K562 (cell line): ENCODE measurements around the gene LCE7A. TPM values are rescaled to one million over a fixed set of nuclear protein-coding genes. Genes with fewer than 3 reads are reported as not detected.

Source experiments
- ATAC-seq: fragments of 200-7000 bp; cut with Tn5 transposase; 3 replicates; pipeline ENCODE4 v1.9.1; 2020; ENCODE audit warnings: moderate library complexity
- BruUV-seq: library from RNA; stranded (reverse); fragments of 400-500 nt; replicated peaks from 2 replicates; lab custom pipeline; 2021; lab: Mats Ljungman, UMichigan
- CTCF ChIA-PET: fragments of 300-600 bp; formaldehyde crosslinking; extraction: SDS; loops from one replicate; lab custom pipeline; 2021; ENCODE audit warnings: low intra/inter-chr PET ratio; lab: Yijun Ruan, JAX
- POLR2A ChIA-PET: fragments of 300-600, 350-650 bp; sonication (Branson Sonifier 250); formaldehyde crosslinking; extraction: SDS; loops from one replicate; lab custom pipeline; 2021; ENCODE audit warnings: antibody characterized with exemption, inconsistent platforms; lab: Yijun Ruan, JAX
- DNase-seq, 4 experiments: peaks; one replicate each; pipeline versions ENCODE4 v3.0.0 to v3.0.0-alpha.2; 2011 to 2018; ENCODE audit warnings: low spot score in 3 of 4, mixed read lengths in 3 of 4; ENCODE audit errors: extremely low read depth in 1 of 4
- FAIRE-seq: peaks from 2 replicates; lab custom pipeline; 2011; peaks lifted over from hg19 to GRCh38; lab: Jason Lieb, UNC
- H2AFZ ChIP-seq: 2 replicates; pipeline ENCODE4 v1.6.0; 2011; ENCODE audit warnings: low read depth, low read length, control low read depth, inconsistent platforms
- H3K27ac ChIP-seq: fragments of 200-600 bp; 3 replicates; pipeline ENCODE4 v1.8.0; 2011; ENCODE audit warnings: low read depth, mild to moderate bottlenecking, control low read depth, inconsistent platforms, low read length, moderate library complexity, mixed read lengths; ENCODE audit errors: extremely low read depth
- H3K27me3 ChIP-seq, 2 experiments: fragments of 300-600 bp in 1 of 2; 2 replicates in 1 of 2; 3 replicates in 1 of 2; pipeline versions ENCODE4 v1.6.0 to v1.8.0; 2011; ENCODE audit warnings: inconsistent platforms in 2 of 2, low read length in 2 of 2, mild to moderate bottlenecking in 1 of 2, mixed read lengths in 1 of 2, moderate library complexity in 1 of 2; ENCODE audit not compliant: control insufficient read depth in 2 of 2, insufficient read depth in 2 of 2
- H3K36me3 ChIP-seq: fragments of 300-600 bp; 3 replicates; pipeline ENCODE4 v1.8.0; 2011; ENCODE audit warnings: mild to moderate bottlenecking, low read length, inconsistent platforms; ENCODE audit not compliant: control insufficient read depth, insufficient read depth
- H3K4me1 ChIP-seq, 2 experiments: fragments of 200-600 bp in 1 of 2; replicated peaks in 1 of 2; 2 replicates in 1 of 2; 3 replicates in 1 of 2; pipeline versions ENCODE4 v1.5.1 to v1.8.0; 2011; ENCODE audit warnings: inconsistent platforms in 2 of 2, low read length in 2 of 2, mild to moderate bottlenecking in 1 of 2, mixed read lengths in 1 of 2, moderate library complexity in 1 of 2; ENCODE audit not compliant: control insufficient read depth in 2 of 2, insufficient read depth in 2 of 2
- H3K4me2 ChIP-seq: 2 replicates; pipeline ENCODE4 v1.6.1; 2011; ENCODE audit warnings: low read length, control low read depth, inconsistent platforms, mixed read lengths; ENCODE audit not compliant: insufficient read depth
- H3K4me3 ChIP-seq: fragments of 200-600 bp; sonication (generic), shearing (Covaris generic); 2 replicates; pipeline ENCODE4 v1.5.1; 2016; ENCODE audit warnings: control low read depth, inconsistent platforms
- H3K79me2 ChIP-seq: fragments of 200-600 bp; 3 replicates; pipeline ENCODE4 v1.8.0; 2011; ENCODE audit warnings: low read length, inconsistent platforms; ENCODE audit not compliant: control insufficient read depth, insufficient read depth
- H3K9ac ChIP-seq, 2 experiments: 2 replicates each; pipeline versions ENCODE4 v1.6.0 to v1.6.1; 2011; ENCODE audit warnings: low read depth in 2 of 2, low read length in 2 of 2, control low read depth in 1 of 2, inconsistent platforms in 1 of 2, mild to moderate bottlenecking in 1 of 2, mixed read lengths in 1 of 2; ENCODE audit not compliant: insufficient read depth in 1 of 2
- H3K9me1 ChIP-seq: one replicate; pipeline ENCODE4 v1.6.0; 2011; ENCODE audit warnings: inconsistent platforms, mild to moderate bottlenecking, low read length, moderate library complexity; ENCODE audit not compliant: control insufficient read depth, insufficient read depth
- H3K9me3 ChIP-seq: replicated peaks from 2 replicates; pipeline ENCODE4 v1.5.1; 2011; ENCODE audit warnings: low read depth, low read length, inconsistent platforms; ENCODE audit not compliant: control insufficient read depth, insufficient read depth
- H4K20me1 ChIP-seq: replicated peaks from 2 replicates; pipeline ENCODE4 v1.6.1; 2011; ENCODE audit warnings: low read length, inconsistent platforms, mixed read lengths; ENCODE audit not compliant: control insufficient read depth, insufficient read depth
- CXXC5 ChIP-seq: fragments of 250-450 bp; sonication (Bioruptor Pico); IDR thresholded peaks from 2 replicates; pipeline ENCODE4 v1.8.0; 2022; ENCODE audit warnings: inconsistent platforms, mild to moderate bottlenecking, moderate library complexity
- NR2C2 ChIP-seq, 2 experiments: fragments of 200-800 bp in 1 of 2; sonication (Bioruptor generic) in 1 of 2; sonication (generic) in 1 of 2; formaldehyde crosslinking in 1 of 2; IDR thresholded peaks; 2 replicates each; pipeline versions ENCODE4 v1.6.1 to v1.8.0; 2016 to 2022; ENCODE audit warnings: mild to moderate bottlenecking in 1 of 2, missing compliant biosample characterization in 1 of 2, missing genetic modification characterization in 1 of 2, missing genetic modification reagents in 1 of 2
- WGBS: fragments of 100-300 bp; shearing (Covaris generic); methylation state at CpG from one replicate; pipeline ENCODE4 v1.1.6; 2016; ENCODE audit warnings: low coverage, mixed read lengths; ENCODE audit not compliant: insufficient coverage; ENCODE audit errors: missing lambda C conversion rate; 5-methylcytosine and 5-hydroxymethylcytosine counted together
- in situ Hi-C: fragments of 300-500 bp; cut with MboI; formaldehyde crosslinking; loops from 4 replicates; pipeline ENCODE4 v1.15.0; 2018; ENCODE audit warnings: inconsistent platforms, mixed read lengths
- intact Hi-C: fragments of 100-400 bp; cut with micrococcal nuclease; formaldehyde crosslinking; loops from 2 replicates; pipeline ENCODE4 v1.14.2; 2022
- polyA plus RNA-seq, 8 experiments: library from polyadenylated mRNA; depleted of rRNA in 4 of 8; stranded (reverse) in 5 of 8; unstranded in 3 of 8; fragments of >200 nt; fragmentation: Nextera tagmentation in 2 of 8; fragmentation: Illumina TruSeq in 1 of 8; extraction: Ambion mirVana in 2 of 8; extraction: Trizol in 1 of 8; gene quantifications; 2 replicates each; pipeline versions ENCODE4 v1.2.1 to v1.2.3, GENCODE V29; 2011 to 2014; ENCODE audit warnings: inconsistent platforms in 1 of 8, missing spikeins in 1 of 8
- total RNA-seq, 7 experiments: library from RNA; depleted of rRNA in 6 of 7; stranded (reverse); fragments of >200 nt in 6 of 7; fragmentation: Illumina TruSeq in 2 of 7; extraction: Trizol in 2 of 7; gene quantifications; 2 replicates each; pipeline versions ENCODE4 v1.2.1 to v1.2.3, GENCODE V29; 2011 to 2021; ENCODE audit warnings: low replicate concordance in 1 of 7
- TF ChIP-seq, protein P1 (sequence below): fragments of 450-650 bp; IDR thresholded peaks from 2 replicates; pipeline ENCODE4 v1.6.1; 2016; ENCODE audit warnings: antibody characterized with exemption

The LCE7A gene
- total and polyA plus RNA-seq, 9 of the 15 experiments (the other 6 are each of a cell fraction or from before 2014, with no cell fraction given), result not detected

DNA sequence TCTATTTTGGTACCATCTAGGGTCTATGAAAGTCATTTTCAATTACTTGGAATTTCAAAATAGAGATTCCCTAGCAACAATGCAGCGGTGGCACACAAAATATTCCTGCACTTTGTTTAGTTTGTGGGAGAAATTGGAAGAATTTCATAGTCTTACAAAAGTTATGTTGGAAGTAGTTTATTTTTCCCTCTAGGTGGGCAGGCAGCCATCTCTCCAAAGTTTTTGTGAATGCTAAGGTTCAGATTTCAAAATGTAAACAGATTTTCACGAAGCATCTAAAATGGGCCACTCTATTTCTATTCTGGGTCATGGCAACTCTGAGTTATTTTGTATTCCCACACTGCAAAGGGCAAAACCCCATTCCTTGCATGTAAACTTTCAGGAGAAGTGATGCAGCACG lies 26.3 kb downstream of the LCE7A start:
- TF ChIP-seq, protein P1, sequence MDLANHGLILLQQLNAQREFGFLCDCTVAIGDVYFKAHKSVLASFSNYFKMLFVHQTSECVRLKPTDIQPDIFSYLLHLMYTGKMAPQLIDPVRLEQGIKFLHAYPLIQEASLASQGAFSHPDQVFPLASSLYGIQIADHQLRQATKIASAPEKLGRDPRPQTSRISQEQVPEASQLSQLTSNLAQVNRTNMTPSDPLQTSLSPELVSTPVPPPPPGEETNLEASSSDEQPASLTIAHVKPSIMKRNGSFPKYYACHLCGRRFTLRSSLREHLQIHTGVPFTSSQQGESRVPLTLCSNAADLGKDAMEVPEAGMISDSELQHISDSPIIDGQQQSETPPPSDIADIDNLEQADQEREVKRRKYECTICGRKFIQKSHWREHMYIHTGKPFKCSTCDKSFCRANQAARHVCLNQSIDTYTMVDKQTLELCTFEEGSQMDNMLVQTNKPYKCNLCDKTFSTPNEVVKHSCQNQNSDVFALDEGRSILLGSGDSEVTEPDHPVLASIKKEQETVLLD, result no peak
- no peak for TF ChIP-seq CXXC5 (CRISPR knock-in tag)
- TF ChIP-seq NR2C2 (CRISPR knock-in tag; IDR thresholded peaks at IDR 0.05), result no peak
- no peak for TF ChIP-seq NR2C2 (tag; IDR thresholded peaks at IDR 0.05)
- no TSS peak for BruUV-seq
- H3K4me1 ChIP-seq, result no peaks in the 10 kb centered on the region
- FAIRE-seq (no peak), ATAC-seq (no peak), DNase-seq (no peak)
- H3K27me3 ChIP-seq, result peaks cover 0 to 16% of the 10 kb centered on the region in 2 experiments; a peak in 1 of 5 replicates
- no peaks in the 10 kb centered on the region for H3K36me3 ChIP-seq
- in situ Hi-C loops, result no loop called here
- intact Hi-C loops, result no loop called here
- H3K27ac ChIP-seq, result no peak overlapping the region
- no peaks in the 10 kb centered on the region for H3K9me1 ChIP-seq
- no peaks in the 10 kb centered on the region for H3K79me2 ChIP-seq
- no peaks in the 10 kb centered on the region for H4K20me1 ChIP-seq
- no peaks in the 10 kb centered on the region for H3K9me3 ChIP-seq
- H3K9ac ChIP-seq, result no peak overlapping the region
- WGBS, result 0% methylated on average over 3 of the region's 3 CpGs
- no peak overlapping the region for H3K4me2 ChIP-seq
- no peak overlapping the region for H3K4me3 ChIP-seq
- H2AFZ ChIP-seq, result no peak overlapping the region
- ChIA-PET POLR2A (no interaction called here), CTCF (no interaction called here)
